GM19035 (cell line): ENCODE measurements around the gene ALG5.
A peak's percentile ranks its signal among the peaks of the same experiment; 100 is the strongest.

ENCODE experiments used
- ATAC-seq: cut with Tn5 transposase; IDR thresholded peaks from one replicate; pipeline ENCODE4 v1.9.1; 2021; ENCODE audit not compliant: unreplicated experiment

The ALG5 gene

DNA sequence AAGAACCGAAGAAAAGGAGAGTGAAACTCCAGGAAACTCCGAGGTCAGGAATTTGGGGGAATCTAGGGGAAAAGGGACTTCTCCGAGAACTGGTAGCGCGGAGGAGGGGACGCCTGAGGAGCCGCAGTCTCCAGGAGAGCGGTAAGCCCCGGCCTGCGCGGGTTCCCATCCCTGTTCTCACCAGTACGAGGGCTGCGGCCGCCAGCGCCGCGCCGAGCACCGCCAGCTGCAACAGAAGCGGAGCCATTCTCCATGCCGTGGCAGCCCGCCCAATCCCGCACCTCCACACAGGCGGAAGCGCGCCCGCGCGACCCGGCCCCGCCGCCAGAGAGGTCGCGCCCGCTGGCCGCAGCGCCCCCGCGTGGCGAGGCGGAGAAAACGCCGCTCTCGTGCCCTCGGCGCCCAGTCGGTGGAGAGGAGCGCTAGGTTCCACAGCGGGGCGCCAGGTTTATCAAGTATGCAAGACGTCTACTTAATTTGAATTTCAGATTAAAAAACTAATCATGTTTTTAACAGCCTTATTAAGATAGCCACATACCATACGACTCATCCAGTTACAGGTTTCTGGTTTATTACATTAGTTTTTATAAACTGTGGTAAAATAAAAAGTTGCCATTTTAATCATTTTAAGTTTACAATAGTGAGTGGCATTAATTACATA, at the start of gene ALG5:
TSS of gene ALG5 (minus strand) at position 287 of the 661 bp plus-strand sequence. CDS start at position 247, 40 bp downstream.
- ATAC-seq = peak; percentile 60

- no peak for ATAC-seq
These were observed 48.7 kb upstream of the ALG5 start for GRCh38 chr13:37047846-37048245.

DNA sequence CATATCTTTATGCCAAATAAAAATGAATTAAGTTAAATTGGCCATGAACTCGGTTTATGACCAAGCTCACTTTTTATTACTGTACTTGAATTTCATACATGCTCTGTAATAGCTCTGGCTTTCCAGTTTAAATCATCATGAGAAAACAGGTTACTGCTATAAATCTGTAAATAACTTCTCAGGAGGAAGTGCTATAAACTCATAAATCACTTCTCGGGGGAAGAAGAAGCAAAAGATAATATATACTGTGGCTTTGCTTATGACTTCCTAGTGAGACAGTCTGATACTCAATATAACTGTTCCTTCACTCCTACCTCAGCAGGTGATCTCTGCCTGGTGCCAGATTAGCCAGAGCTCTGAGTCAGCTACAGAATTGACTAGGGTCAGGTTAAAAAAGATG, 47.9 kb upstream of the ALG5 start:
- no peak for ATAC-seq

DNA sequence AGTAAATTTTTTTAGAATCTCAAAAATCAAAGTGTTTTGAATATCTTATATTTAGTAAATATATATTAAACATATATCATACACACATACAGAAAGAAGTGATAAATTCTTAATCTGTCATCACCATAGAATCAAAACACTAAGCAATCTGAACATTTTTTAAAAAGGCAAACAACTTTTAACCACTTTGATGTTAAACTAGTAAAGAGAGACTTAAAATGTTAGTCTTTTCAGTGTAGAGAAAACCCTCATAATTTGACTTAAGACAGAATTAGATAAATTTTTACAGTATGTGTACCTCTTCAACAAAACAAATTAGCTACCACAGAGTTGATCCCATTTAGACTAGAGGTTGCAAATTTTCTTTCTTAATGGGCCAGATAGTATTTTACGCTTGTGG, 46.9 kb upstream of the ALG5 start:
- ATAC-seq = no peak

GRCh38 chr13:37040789-37041188, 41.6 kb upstream of the ALG5 start:
- ATAC-seq = no peak

- ATAC-seq = no peak
These were observed 40.8 kb upstream of the ALG5 start for GRCh38 chr13:37039896-37040295.

DNA sequence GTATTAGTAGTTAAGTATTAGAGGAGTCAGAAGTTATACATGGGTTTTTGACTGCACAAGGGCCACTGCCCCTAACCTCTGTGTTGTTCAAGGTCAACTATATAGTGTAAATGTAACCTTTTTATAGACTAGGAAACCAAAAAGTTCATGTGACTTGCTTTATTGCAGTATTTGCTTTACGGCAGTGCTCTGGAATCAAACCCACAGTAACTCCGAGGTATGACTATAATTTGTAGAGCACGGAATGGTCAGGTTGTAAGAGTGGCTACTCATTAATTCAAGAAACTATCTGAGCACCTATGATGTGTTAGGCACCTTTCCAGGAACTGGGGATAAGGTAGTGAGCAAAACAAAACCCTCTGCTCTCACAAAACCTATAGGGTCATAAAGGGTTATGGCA, 38.1 kb upstream of the ALG5 start:
- ATAC-seq = no peak

GRCh38 chr13:37029617-37030016, 30.5 kb upstream of the ALG5 start:
- no peak for ATAC-seq

DNA sequence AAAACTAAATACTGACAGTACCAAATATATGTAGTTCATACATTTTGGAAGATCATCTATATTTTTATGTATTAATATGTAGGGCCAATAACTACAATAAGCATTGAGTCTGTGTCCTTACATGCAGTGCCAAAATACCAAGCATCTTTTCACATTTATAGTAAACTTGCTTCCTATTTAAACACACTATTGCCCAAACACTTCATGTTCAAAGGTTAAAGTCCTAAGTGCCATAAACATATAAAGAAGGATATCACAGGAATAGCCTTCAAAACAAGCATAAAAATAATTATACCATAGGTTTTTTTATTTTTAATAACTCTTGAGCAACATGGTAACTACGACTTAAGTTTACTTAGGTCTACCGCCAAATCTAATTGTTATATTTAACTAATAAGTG, 28.5 kb upstream of the ALG5 start:
- no peak for ATAC-seq

GRCh38 chr13:37026771-37027170, 27.6 kb upstream of the ALG5 start:
- no peak for ATAC-seq

DNA sequence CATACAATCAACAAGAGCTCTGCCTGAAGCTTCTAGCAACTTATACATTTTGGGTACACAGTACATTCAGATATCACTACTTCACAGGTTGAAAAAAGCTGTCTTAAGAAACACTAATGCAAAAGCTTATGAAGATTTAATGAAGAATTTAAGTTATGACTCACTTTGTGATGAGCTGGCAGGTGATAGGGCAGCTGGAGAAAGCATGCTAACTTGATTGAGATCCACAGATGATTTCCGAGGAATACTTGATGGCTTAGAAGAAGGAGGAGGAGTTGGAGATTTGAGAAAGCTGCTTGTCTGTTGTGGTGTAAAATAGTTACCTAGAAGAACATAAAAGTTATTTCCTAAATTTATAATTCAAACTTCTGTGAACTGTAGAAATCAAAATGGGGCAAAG, 24.7 kb upstream of the ALG5 start:
- no peak for ATAC-seq

GRCh38 chr13:37014609-37015008, 15.5 kb upstream of the ALG5 start:
- ATAC-seq = no peak

GRCh38 chr13:37011788-37012187, 12.6 kb upstream of the ALG5 start:
- no peak for ATAC-seq

DNA sequence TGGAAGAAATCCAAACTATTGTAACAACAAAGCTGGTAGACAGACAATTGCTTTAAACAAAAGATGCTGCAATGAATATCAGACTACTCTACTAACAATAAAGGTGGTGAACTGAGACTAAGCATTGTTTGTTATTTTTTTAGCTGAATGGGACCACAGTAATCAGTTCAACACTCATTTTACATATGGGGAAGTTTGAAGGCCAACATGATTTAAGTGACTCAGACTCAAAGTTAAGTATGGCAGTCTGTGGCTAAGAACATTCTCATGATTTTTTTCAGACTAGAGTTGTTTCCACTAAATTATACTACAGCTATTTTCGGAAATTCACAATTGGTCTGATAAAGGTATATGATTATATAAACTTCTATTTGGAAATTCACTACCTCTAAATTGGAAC, 11.9 kb upstream of the ALG5 start:
- ATAC-seq = no peak

GRCh38 chr13:37010424-37010823, 11.3 kb upstream of the ALG5 start:
- ATAC-seq = no peak

DNA sequence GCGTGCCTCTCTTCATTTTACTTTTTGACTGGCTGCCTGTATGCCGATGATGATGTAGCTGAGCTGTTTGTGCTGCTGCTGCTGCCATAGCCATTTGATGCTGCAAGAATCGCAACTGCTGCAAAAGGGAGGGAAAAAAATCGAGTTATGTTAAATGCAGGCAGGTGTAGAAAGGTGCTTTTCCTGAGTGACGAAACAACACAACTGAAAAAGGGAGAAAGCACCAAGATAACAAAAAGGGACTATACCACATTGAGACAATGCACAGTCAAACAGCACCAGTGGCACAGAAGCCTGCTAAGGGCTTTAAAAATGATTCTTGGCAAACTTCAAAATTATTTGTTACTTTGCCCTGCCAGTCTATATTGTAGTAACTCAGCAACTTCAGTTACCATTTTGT, 10.6 kb upstream of the ALG5 start:
- ATAC-seq = no peak

GRCh38 chr13:37001921-37002250, 2.7 kb upstream of the ALG5 start:
- no peak for ATAC-seq

DNA sequence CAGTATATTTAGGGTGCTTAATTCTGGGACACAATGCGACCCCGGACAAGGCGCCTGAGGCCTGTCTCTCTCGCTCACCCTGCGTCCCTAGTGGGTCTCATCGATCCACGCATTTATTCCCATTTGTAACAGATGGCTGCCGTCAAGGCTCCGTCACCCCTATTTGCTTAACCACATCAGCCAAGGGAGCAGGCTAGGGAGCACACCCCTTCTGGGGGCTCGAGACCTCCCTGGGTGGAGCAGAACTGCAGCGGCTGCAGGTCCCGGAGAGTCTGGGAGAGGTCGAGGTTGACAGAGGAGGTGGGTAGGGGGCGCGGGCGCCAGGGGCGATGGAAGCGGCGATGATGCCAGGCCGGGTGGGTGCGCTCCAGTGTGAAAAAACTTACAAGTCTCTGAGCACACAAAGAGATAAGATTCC, 507 bp downstream of the ALG5 start:
- no peak for ATAC-seq

DNA sequence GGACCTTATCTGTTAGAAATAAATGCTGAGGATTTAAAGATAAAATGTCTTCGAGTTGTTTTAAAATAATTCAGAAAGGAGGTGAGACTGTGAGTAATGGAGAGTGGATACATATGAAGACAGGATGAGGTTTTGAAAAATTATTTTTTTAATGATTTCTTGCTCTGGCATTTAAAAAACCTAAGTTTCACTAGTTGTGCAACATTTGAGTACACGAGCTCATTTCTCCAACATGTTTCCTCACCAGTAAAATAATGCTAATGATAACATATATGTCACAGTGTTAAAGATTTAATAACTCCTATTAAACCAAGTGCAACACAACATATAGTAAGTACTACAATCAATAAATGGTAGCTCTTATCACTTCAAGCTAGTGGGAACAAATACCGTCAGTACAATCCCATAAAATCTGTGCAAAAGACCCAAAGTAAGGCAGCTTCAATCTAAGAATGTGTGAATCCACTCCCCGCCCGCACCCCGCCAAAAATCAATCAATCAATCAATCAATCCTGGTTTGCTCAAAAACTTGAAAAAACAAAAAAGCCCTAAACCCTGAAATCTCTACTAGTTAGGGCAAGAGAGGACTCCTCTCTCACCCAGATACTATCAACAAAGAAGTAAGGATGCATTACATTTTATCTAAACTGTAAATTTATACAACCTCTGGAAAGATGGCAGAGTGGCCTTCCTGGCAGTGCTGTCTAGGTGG, 1.3 kb downstream of the ALG5 start:
- no peak for ATAC-seq

- no peak for ATAC-seq
These were observed 6.8 kb downstream of the ALG5 start for GRCh38 chr13:36992362-36992761.

GRCh38 chr13:36986462-36987240, 12.5 kb downstream of the ALG5 start:
- no peak for ATAC-seq

- no peak for ATAC-seq
These were observed 17.9 kb downstream of the ALG5 start for GRCh38 chr13:36981156-36981743.
